HL-60/S4 treated with phorbol 12-myristate 13-acetate at 8.2 ng/mL for 4 days and 3 days (cell line): Measurements from ENCODE around the gene GDA.

ENCODE experiments used
- in situ Hi-C: fragments of 300-500 bp; cut with MboI; formaldehyde crosslinking; loops from 2 replicates; pipeline ENCODE4 v1.15.0; 2022; ENCODE audit warnings: low sequenced_read_pairs

GDA gene

DNA sequence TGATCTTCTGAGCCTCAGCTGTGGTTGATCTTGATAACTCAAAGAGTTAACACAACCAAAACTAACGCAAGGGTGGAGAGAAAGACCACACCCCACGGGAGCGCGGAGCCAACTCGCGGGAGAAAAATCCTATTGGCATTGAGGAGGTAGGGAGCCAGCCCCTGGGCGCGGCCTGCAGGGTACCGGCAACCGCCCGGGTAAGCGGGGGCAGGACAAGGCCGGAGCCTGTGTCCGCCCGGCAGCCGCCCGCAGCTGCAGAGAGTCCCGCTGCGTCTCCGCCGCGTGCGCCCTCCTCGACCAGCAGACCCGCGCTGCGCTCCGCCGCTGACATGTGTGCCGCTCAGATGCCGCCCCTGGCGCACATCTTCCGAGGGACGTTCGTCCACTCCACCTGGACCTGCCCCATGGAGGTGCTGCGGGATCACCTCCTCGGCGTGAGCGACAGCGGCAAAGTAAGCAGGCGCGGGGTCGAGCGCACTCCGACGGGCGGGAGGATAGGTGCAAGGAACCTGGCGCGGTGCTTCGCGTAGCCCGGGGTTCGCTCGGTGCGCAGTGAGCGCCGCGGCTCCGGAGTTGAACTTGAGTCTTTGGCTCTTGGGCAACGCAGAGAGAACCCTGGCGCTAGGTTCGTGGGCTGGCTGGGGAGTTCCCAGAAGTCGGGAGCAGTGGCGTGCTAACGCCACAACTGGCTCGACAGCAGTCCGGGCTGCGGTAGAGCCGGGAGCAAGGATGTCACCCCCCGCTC, at the start of gene GDA:
Gene GDA (plus strand): TSS at position 210 of the 745 bp plus-strand sequence. CDS start 120 bp downstream, at position 330.
- in situ Hi-C loops = no loop called here

DNA sequence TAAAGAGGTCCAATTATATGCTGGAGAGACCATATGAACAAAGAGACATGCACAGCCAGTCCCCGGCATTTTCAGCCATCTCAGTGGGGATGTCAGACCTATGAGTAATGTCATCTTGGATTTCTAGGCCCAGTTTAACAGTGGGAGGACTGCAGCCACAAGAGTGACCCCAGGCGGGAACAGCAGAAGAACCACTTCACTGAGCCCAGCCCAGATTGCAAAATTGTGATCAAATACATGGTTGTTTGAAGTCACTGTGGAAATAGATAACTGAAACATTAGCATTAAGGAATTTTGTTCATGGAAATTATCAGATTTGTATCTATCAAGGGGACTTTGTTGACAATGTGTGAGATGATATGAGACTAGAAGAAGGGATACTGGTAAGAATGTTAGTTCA, 46.7 kb upstream of the GDA start:
- in situ Hi-C loops = no loop called here

DNA sequence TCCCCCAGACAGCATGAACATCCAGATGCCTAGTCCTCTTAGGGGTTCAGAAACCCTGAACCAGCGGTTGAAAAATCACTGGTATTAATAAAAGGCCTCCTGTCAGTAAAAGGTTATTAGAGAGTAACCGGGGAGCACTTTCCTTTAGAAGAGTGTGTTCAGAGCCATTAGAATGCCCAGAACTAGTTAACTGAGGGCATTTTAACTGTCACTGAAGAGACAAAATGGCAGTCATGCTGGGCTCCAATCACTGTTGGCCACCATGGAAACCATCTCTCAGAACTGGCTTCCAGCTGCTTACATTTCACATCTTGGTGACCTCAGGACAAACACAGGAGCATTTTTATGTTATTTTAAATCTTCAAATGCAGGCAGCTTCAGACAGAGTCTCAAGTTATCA, 36.2 kb upstream of the GDA start:
- in situ Hi-C loops = no loop called here

DNA sequence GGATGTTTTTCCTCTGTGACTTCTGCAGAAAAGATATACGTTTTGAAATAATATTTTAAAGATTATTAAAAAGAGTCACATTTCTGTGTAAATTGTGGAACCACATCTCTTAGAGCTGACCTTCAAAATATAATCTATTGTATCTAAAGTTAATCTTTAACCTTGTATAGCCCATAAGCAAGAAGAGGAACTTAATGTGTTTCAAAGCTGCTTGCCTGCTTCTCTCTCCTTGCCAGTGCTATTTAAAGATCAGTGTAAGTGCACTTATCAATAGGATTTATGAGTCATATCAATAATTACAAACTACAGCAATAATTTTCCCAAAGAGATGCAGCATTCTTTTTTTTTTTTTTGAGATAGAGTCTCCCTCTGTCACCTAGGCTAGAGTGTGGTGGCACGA, 29.4 kb upstream of the GDA start:
- in situ Hi-C loops = no loop called here

DNA sequence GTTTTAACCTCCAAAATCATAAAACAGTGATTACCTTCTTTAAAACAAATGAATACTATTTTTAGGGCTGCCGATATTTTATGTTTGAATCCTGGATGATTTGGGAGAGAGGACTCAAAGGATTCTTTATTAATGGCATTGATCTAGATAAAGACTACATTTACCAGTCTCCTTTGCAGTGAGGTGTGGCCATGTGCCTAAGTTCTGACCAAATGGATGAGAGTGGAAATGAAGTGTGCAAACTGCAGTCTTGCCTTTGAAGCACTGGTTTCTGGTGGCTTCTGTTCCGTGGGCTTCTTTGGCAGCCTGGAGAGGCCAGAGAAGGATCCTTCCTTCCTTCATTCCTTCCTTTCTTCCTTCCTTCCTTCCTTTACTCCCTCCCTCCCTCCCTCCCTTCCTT, 24.3 kb upstream of the GDA start:
- in situ Hi-C loops = no loop called here

DNA sequence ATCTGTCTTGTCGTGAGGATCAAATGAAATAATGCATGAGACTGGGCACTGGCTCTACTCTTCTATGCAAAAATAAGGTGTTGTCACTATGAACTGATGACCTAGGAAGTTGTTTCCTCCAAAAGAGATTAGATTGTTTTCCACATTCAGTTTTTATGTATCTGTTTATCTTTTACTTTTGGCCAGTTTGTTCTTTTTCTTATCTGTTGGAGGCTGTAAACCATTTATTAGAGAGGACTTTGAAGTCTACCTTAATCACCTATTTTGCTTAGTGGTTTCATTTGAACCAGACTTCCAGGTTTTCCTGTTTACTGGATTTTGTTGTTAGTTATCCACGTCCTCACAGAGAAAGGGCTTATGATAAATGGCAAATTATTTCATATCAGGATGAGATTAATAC, 21.5 kb upstream of the GDA start:
- in situ Hi-C loops = no loop called here

DNA sequence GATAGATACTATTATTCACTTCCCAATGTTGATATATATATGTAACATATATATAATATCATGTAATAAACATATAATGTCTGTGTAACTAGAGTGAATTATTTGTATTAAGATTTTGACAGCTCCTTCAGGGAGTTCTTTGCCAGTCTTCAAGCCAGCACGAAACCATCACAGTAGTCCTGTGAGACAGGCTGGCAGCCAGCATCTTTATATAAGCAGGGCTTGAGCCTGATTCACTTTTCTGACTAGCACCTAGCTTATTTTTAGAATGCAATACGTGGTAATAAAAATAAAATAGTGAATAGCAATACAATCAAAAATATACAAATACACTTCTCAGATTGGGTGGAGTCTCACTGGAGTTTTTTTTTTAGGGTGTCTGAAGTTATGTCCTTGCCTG, 20.7 kb upstream of the GDA start:
- in situ Hi-C loops = no loop called here

DNA sequence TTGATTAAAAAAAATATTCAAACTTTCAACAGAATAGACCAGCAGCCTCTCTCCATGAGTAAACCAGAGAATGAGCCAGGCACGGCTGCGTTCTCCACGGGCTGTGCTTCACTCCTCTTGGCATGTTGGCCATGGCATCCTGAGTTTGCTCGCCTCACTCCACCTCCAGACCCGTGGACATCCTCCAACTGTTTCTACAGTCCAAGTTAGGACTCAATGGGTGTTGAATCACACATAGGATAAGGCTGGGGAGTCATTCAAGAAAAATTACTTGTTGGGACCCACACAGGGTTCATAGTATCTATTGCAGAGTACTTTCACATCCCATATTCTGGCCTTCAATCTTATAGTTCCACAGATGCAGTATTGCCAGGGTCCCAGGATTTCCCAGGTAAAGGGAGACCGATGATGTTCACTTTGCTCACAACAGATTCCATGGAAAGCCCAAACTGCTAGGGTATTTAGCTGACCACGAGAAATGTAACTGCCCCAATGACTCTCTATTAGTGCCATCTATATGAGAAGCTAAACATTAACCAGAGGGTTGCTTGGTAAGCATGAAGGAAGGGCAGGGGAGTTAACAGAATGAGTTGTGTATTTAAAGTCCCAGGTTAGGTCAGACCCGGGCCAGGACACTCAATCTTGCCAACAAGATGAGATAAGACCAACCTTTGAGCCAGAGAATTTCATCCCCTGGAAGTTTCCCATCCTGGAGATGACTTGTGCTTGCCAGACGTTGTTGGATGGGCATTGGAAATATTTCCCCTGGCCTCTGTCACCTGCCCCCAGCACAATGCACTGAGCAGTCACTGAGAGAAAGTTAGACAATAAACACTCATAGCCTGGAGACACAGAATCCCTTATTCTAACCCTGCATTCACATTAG, 19.7 kb upstream of the GDA start:
- in situ Hi-C loops = no loop called here

DNA sequence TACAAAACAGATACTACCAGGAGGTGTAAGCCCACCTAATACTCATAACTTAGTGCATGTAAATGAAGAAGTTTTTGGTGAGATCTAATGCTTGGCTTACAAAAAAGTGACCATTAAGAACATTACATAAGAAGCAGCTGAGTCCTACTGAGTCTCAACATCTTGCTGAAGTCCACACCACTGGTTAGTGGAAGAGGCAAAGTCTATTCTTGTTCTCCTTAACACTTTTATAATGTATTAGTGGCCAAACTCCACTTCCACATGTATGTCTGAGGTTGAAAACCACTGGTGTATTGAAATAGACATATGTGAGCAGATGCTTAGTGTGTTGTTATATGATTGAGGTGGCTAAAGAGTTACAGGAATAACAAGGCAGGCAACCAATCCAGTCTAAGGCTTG, 18.9 kb upstream of the GDA start:
- in situ Hi-C loops = no loop called here

DNA sequence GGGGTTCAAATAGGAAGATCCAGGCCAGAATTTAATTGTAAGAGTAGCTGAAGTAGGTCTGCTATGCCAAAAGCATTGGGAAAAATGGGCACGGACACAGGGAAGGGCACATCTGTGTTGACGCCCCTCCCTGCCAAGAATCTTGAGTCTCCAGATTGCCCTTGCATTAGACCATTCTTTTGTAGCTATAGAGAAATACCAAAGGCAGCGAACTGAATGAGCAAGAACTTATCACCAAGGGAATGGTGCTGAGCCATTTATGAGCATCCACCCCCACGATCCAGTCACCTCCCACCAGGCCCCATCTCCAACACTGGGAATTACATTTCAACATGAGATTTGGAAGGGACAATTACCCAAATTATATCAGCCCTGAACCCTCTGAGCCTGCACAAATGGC, 18.0 kb upstream of the GDA start:
- in situ Hi-C loops = no loop called here

DNA sequence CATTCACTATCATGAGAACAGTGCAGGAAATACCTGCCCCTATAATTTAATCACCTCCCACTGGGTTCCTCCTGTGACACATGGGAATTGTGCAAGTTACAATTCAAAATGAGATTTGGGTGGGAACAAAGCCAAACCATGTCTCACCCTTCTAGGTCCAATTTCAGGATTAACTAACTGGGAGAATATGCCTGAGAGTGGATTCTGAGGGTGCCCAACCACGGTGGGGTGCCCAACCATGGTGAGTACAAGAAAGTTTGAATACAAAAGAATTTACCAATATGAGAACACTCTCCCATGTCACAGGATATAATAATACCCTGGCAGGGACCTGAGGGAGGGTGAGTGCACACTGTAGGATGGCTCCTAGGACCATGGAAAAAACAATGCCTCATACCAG, 17.2 kb upstream of the GDA start:
- in situ Hi-C loops = no loop called here

DNA sequence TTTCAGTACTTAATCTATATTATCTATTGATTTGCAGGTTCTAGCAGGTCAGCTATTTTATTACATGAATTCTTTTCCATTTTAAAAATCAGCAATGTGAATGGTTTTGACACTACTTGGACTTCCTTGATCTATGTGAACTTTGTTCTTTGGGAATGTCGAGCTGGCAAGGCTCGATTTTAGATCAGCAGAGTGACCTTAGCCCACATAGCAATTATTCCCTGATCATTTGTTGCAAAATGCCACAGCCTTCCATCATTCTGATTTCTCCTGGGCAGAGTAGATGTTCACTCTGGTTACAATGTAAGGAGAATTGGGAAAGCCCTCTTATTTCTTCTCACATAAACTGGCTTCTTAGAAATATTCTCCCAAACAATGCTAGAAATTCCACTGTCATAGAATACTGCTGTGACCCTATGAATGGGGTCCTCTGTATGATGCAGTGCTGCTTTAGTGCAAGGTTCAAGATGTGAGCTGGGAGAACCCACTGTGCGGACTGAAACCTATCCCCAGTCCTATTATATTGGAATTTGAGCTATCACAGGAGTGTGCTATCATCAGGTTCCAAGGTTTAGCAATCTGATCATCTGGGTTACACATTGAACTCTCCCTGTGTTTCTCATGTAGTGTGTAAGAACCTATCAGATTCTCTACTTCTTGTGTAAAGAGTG, 15.7 kb upstream of the GDA start:
- in situ Hi-C loops = no loop called here

DNA sequence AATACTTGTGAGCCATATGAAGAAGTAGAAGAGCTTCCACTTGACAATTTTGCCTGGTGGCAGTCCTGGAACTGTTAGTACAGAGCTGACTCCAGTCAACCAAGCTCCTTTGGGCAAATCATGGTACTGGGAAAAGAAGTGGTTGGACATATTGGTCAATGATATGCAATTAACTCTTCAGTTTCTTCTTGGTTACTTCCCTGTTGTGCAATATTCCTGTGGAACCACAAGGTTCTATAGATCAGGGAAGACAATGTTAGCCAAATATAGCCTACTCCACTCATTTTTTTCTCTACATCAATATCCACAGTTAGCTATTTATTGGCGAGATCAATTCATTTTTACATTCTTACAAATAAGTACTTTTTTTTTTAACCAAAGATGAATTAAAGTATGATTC, 14.4 kb upstream of the GDA start:
- in situ Hi-C loops = no loop called here

DNA sequence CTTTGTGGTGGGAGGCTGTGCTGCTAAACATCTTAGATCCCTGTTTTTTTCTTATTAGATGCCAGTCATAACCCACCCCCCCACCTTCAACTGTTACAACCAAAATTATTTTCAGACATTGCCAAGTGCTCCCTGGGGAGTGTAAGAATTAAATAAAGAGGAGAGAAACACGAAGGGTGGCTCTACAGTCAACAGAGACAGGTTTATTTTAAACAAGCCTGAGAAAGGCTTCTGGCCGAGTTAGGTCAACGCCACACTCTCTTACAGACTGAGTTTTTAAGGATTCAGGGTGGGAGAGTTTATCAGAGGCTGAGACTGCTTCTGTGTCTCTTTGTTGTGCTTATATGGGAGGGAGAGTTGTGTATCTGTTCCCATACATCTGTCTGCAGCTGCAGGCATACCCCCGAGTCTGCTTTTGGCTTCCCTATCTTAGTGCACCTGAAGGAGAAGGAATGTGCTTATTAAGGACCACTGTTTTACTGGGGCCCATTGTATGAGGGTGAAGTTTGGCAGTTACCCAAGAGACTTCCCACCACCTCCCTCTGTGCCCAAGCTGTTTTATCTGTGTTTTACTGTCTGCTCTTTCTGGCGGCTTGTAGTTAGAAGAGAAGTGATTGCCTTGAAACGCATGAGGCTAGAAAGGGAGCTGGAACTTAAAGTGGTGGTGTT, 11.4 kb upstream of the GDA start:
- in situ Hi-C loops = no loop called here

DNA sequence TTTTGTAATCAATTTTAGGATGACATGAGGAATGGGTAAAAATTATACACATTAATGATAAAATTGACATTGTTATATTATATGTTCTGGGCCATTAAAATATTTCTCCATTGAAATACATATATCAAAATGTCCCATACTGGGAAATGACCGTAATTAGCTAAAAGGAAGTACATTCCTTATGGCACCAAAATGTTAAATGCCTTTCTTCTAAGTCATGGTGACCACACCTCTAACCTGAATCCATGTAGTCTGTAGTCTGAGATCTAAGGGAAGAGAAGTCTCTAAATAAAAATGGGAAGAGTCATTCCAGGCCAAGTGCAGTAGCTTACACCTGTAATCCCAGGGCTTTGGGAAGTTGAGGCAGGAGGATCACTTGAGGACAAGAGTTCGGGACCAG, 10.0 kb upstream of the GDA start:
- in situ Hi-C loops = no loop called here

DNA sequence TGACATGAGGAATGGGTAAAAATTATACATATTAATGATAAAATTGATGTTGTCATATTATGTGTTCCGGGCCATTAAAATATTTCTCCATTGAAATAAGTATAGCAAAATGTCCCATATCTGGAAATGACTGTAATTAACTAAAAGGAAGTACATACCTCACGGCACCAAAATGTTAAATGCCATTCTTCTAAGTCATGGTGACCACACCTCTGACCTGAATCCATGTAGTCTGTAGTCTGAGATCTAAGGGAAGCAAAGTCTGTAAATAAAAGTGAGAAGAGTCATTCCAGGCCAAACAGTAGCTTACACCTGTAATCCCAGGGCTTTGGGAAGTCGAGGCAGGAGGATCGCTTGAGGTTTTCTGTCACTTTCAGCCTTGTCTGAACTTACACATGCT, 8.7 kb upstream of the GDA start:
- in situ Hi-C loops = no loop called here

DNA sequence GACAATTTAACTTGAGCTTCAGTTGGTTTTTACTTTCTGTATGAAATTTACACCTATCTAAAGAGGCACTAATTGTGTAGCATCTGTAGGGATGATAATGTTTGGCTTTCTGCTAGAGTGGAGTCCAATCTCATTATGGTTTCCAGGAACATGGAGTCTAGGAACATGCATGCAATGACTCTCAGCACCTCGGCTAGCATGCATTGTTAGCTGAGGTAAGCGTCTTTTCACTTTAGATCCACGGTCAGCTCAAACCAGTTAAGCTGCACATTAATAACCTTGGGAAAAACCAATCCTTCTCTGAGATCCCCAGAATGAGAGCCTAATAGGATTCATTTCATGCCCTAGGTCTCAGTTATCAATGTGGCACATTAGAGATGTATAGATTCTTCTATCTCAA, 7.8 kb upstream of the GDA start:
- in situ Hi-C loops = no loop called here

DNA sequence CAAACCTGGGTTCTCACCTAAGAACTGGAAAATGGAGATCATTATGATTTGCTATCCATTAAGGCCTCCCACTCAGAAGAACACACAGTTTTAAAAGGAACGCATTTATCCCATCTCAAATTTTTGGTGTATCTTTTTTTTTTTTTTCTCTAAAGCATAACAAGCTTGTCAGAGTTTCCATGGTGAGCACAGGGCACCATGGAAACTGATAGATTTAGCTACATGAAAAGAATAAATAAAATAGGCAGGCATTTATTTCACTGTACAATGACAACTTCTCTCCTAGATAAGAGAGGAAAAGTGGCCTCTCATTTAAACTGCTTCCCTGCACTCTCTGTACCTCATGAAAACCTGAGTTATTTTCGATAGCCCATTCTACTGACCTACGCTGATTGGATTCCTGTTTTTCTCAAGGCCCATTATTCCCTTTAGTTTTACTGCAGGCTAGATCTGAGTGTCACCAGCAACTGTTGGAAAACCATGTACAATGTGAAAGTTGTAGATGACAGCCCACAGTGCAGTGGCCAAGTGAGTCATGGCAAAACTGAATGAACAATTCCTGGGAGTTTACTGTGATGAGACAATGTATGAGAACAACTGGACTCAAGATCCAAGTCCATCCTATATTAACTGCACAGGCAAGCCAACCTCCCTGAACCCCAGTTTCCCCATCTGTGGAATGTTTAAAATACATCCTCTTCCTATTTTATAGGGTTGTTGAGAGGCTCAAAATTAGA, 4.3 kb upstream of the GDA start:
- in situ Hi-C loops = no loop called here

DNA sequence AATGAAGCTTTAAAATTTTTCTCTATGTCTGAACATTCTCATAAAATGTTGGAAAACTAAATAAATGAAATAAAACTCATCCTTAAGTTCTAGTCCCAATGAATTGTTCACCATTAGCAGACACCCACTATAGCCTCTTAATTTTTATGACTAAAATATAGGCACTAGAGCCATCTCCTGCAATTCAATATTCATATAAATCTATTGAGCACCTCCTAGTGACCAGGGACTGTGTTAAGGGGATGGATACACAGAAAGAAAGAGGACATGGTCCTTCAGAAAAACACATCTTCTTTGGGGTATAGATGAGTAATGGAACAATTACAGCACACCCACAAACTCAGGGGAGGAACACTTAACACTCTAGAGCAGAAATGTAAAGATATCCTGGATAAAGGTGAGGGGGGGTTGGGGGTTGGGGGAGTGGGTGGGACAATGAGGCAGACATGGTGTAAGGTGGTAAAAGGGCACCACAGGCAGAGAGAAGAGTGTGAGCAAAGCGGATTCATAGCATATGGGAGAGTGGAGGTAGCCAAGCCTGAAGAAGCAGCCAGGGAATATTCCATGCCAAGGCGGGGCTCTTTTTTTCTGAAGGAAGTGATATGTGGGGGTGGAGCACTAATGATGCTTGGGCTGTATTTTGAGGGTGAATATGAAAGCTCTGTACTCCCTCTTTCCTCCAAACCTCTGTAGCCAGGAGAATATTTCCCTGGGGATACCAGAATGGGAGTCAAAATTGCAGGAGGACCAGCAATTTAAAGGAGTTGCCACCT, 3.3 kb upstream of the GDA start:
- in situ Hi-C loops = no loop called here

DNA sequence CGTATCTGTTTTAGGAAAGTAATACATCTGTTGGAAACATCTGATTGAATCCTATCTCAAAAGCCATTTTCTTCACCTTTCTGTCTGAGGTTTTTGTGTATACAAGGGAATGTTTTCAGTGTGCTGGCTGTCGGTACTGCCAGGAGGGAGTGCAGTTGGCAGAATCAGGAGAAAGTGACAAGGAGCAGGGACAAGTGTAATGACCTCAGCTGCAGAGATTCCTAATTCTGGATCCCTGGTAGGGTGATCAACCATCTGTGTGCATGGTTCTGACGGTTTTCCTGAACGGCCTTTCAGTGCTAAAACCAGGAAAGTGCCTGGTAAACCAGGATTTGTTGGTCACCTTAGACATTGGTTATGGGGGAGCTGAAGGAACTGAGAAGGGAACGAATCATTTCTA, 1.6 kb upstream of the GDA start:
- in situ Hi-C loops = no loop called here
